ENCODE results near the gene CYBC1. TPM values are rescaled to one million over a fixed set of nuclear protein-coding genes. Genes with fewer than 3 reads are reported as not detected.

The CYBC1 gene
- total and polyA plus RNA-seq, 2 of the 8 experiments (the other 6 are each of a cell fraction or from before 2014, with no cell fraction given): 74.6 to 81.4 TPM

- TF ChIP-seq GABPA (IDR thresholded peaks at IDR 0.05; ENCODE audit: borderline replicate concordance, insufficient read depth, low read length) (no peak), POLR2AphosphoS5 (IDR thresholded peaks at IDR 0.05; ENCODE audit: low read depth, low read length) (no peak), POLR2A (IDR thresholded peaks at IDR 0.05; ENCODE audit: control extremely low read depth in 1 of 2, low read depth in 2 of 2, low read length in 2 of 2) (no peak), CHD7 (IDR thresholded peaks at IDR 0.05; ENCODE audit: insufficient replicate concordance, low read length) (no peak), YY1 (IDR thresholded peaks at IDR 0.05; ENCODE audit: low read depth, low read length) (no peak), CTCF (IDR thresholded peaks at IDR 0.05; ENCODE audit: control extremely low read depth in 1 of 3, insufficient read depth in 1 of 3, low read depth in 1 of 3, low read length in 3 of 3) (no peak), CEBPB (IDR thresholded peaks at IDR 0.05; ENCODE audit: low read depth, low read length) (no peak), ASH2L (IDR thresholded peaks at IDR 0.05; ENCODE audit: low read length) (no peak)
Measured at GRCh38 chr17:82446649-82447048, 3.9 kb downstream of the CYBC1 start (continued).

Data from H1 (cell line).